Prostate gland (tissue), 2 donors: ENCODE data around the gene ARL4A. TPM values are rescaled to one million over a fixed set of nuclear protein-coding genes. Genes with fewer than 3 reads are reported as not detected.

Experiments used
- DNase-seq: peaks from one replicate; pipeline ENCODE4 v3.0.0-alpha.2; 2019; ENCODE audit warnings: low spot score
- H3K27ac ChIP-seq, 2 donors: fragments of 200-600 bp; sonication (generic); 2 replicates each; pipeline ENCODE4 v1.5.1; 2017 to 2019
- H3K27me3 ChIP-seq: fragments of 200-600 bp; sonication (generic); replicated peaks from 2 replicates; pipeline ENCODE4 v1.5.1; 2019; ENCODE audit not compliant: insufficient read depth
- H3K36me3 ChIP-seq, 2 donors: fragments of 200-600 bp; sonication (generic); 1 replicate in 1 of 2; 2 replicates in 1 of 2; pipeline versions ENCODE4 v1.5.1 to v1.8.1; 2017 to 2019
- H3K4me1 ChIP-seq: fragments of 200-600 bp; sonication (generic); replicated peaks from 2 replicates; pipeline ENCODE4 v1.5.1; 2019
- H3K4me3 ChIP-seq, 2 donors: fragments of 200-600 bp; sonication (generic); 2 replicates each; pipeline ENCODE4 v1.5.1; 2017 to 2019
- H3K9me3 ChIP-seq: fragments of 200-600 bp; sonication (generic); 2 replicates; pipeline ENCODE4 v1.5.1; 2017
- CTCF ChIP-seq, 4 experiments: fragments of 200-600 bp in 2 of 4; fragments of 450-650 bp in 2 of 4; sonication (generic) in 2 of 4; IDR thresholded peaks; 1 replicate in 3 of 4; 2 replicates in 1 of 4; pipeline ENCODE4 v1.5.1; 2016 to 2019; ENCODE audit warnings: antibody characterized with exemption in 4 of 4, mild to moderate bottlenecking in 2 of 4, moderate library complexity in 2 of 4
- POLR2A ChIP-seq: fragments of 450-650 bp; IDR thresholded peaks from one replicate; pipeline ENCODE4 v1.6.1; 2016; ENCODE audit warnings: antibody characterized with exemption, mild to moderate bottlenecking
- POLR2AphosphoS5 ChIP-seq: sonication (generic); formaldehyde crosslinking; IDR thresholded peaks from one replicate; pipeline ENCODE4 v1.6.1; 2017; ENCODE audit warnings: antibody characterized with exemption
- WGBS: methylation state at CpG from one replicate; pipeline ENCODE4 v1.1.5; 2018; 5-methylcytosine and 5-hydroxymethylcytosine counted together
- intact Hi-C: fragments of 100-400 bp; cut with DNase I; formaldehyde crosslinking; loops from one replicate; pipeline ENCODE4 v1.14.2; 2022
- total RNA-seq, 2 donors: library from RNA; depleted of rRNA; stranded (reverse); fragments of >200 nt; gene quantifications; one replicate each; pipeline ENCODE4 v1.1.0, GENCODE V29; 2016

ARL4A gene
- total RNA-seq, 2 donors from 2014 or later: 34.3 to 37.3 TPM

DNA sequence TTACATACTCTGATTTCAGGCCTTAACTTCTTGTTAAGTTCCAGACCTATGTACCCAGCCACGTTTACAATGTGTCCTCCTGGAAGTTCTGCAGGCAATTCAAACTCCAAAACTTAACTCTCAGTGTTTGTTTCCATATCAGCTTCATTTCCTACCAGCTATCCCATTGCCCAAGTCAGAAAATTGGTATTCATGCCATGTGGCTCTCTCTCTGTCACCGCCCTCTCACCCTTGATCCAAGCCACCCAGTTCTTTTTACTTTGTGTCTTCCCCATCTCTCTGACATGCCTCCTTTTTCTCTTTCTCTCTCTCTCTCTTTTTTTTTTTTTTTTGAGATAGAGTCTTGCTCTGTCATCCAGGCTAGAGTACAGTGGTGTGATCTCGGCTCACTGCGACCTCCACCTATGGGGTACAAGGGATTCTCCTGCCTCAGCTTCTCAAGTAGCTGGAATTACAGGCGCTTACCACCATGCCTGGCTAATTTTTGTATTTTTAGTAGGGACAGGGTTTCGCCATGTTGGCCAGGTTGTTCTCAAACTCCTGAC, 33.9 kb downstream of the ARL4A start:
- Histone ChIP-seq H3K36me3 (no peaks in the 10 kb centered on the region), H3K27ac (no peak overlapping the region), H3K9me3 (no peaks in the 10 kb centered on the region), H3K27me3 (no peaks in the 10 kb centered on the region), H3K4me3 (no peak overlapping the region), H3K4me1 (peaks cover 6% of the 10 kb centered on the region)
- no peak for DNase-seq
- intact Hi-C loops: no loop called here
- 88% methylated on average over 6 of the region's 6 CpGs for WGBS
- TF ChIP-seq CTCF (IDR thresholded peaks at IDR 0.05) (no peak), POLR2AphosphoS5 (no peak)

DNA sequence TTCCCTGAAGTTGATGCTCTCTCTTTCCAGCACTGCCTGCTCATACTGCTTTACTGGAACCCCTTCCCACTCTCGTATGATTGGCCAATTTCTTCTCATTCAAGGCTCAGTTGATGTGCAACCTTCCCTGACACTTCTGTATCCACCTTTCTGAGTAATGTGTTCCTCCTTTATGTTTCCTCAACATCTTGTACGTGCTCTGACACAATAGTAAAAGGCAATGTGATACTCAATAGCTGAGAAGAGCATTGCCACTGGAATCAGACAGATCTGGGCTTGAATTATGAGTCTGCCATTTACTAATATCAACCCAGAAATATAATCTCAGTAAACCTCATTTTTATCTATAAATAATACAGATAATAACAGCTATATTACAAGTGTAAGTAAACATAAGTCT, 34.7 kb downstream of the ARL4A start:
- H3K36me3 ChIP-seq: no peaks in the 10 kb centered on the region
- DNase-seq: no peak
- TF ChIP-seq POLR2AphosphoS5: no peak
- TF ChIP-seq POLR2A: no peak
- TF ChIP-seq CTCF (IDR thresholded peaks at IDR 0.05): no peak
- H3K4me3 ChIP-seq: no peak overlapping the region
- WGBS: 40% methylated on average over 2 of the region's 2 CpGs
- peak overlapping the region in 1 of 2 donors; percentile 13 for H3K27ac ChIP-seq
- no peaks in the 10 kb centered on the region for H3K9me3 ChIP-seq
- intact Hi-C loops: no loop called here
- no peaks in the 10 kb centered on the region for H3K27me3 ChIP-seq
- H3K4me1 ChIP-seq: peaks cover 4% of the 10 kb centered on the region

- TF ChIP-seq CTCF (IDR thresholded peaks at IDR 0.05): no peak
- TF ChIP-seq POLR2AphosphoS5: no peak
- no peak for TF ChIP-seq POLR2A
- no peak for DNase-seq
- 78% methylated on average over 4 of the region's 4 CpGs for WGBS
- H3K4me1 ChIP-seq: peaks cover 4% of the 10 kb centered on the region
- no peak overlapping the region for H3K4me3 ChIP-seq
- intact Hi-C loops: no loop called here
- H3K27me3 ChIP-seq: no peaks in the 10 kb centered on the region
- H3K27ac ChIP-seq: no peak overlapping the region
- H3K9me3 ChIP-seq: no peaks in the 10 kb centered on the region
- no peaks in the 10 kb centered on the region for H3K36me3 ChIP-seq
Observed at GRCh38 chr7:12722636-12723605, 35.5 kb downstream of the ARL4A start.

DNA sequence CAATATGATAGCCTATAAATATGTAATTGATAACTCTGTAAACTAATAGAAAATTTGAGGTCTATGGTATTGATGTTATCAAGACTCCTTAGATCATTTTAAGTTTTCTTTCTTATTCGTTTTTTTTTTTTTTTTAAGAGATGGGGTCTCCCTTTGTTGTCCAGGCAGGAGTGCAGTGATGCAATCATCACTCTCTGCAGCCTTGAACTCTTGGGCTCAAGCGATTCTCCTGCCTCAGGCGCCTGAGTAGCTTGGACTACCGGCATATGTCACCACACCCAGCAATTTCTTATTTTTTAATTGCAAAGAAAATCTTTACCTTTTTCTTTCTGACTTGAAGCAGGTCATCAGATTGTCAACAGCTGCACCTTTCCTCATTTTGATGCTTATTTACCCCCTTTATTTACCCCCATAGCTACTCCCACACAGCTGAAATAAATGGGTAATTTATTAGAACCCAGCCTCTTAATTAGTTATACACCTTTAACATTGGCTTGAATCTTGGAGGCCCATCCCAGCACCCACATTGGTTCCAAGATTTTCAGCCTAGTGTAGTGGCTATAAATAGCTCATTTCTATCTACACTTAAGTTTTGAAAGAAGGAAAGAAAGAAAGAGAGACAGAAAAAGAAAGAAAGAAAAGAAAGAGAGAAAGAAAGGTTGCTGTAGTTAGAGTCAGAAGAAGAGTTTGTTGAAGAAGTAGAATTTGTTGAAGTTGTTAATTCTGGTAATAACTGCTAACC, 38.3 kb downstream of the ARL4A start:
- intact Hi-C loops: no loop called here
- no peaks in the 10 kb centered on the region for H3K36me3 ChIP-seq
- WGBS: 85% methylated on average over 4 of the region's 4 CpGs
- H3K27ac ChIP-seq: no peak overlapping the region
- H3K4me1 ChIP-seq: no peaks in the 10 kb centered on the region
- H3K27me3 ChIP-seq: no peaks in the 10 kb centered on the region
- no peak for TF ChIP-seq POLR2AphosphoS5
- TF ChIP-seq POLR2A: no peak
- TF ChIP-seq CTCF (IDR thresholded peaks at IDR 0.05): no peak
- no peaks in the 10 kb centered on the region for H3K9me3 ChIP-seq
- H3K4me3 ChIP-seq: no peak overlapping the region
- DNase-seq: no peak
